ENCODE data around the gene ATP13A2.
"Not testable (repeated sequence)": the region's sequence is repeated elsewhere in the genome, so short reads cannot be mapped to it uniquely, and the experiment has no call there.

The ATP13A2 gene

GRCh38 chr1:16965486-16966067 lies 46.2 kb downstream of the ATP13A2 start:
- in situ Hi-C loops (cut with MboI; ENCODE audit: low sequenced_read_pairs) = no loop called here

- in situ Hi-C loops (cut with MboI; ENCODE audit: low sequenced_read_pairs) = not testable (repeated sequence)
Measured at GRCh38 chr1:16964169-16964568, 47.6 kb downstream of the ATP13A2 start.

GRCh38 chr1:16961297-16962133 lies 50.2 kb downstream of the ATP13A2 start:
- in situ Hi-C loops (cut with MboI; ENCODE audit: low sequenced_read_pairs) = no loop called here

- in situ Hi-C loops (cut with MboI; ENCODE audit: low sequenced_read_pairs) = no loop called here
Measured at GRCh38 chr1:16960560-16961296, 51.0 kb downstream of the ATP13A2 start.

- in situ Hi-C loops (cut with MboI; ENCODE audit: low sequenced_read_pairs) = no loop called here
Measured at GRCh38 chr1:16958475-16958874, 53.3 kb downstream of the ATP13A2 start.

GRCh38 chr1:16957731-16958130 lies 54.0 kb downstream of the ATP13A2 start:
- in situ Hi-C loops (cut with MboI; ENCODE audit: low sequenced_read_pairs) = no loop called here

DNA sequence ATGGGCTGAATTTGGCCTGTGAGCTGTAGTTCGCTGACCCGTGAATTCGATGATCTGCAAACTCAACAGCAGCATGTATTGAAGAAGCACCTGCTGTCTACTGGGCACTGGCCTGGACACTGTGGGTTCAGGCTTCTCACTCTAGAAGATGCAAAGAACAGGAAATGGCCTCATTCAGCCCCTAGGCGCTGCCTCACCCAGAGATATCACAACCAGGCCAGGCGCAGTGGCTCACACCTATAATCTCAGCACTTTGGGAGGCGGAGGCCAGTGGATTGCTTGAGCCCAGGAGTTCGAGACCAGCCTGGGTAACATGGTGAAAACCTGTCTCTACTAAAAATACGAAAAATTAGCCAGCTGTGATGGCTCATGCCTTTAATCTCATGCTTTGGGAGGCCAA lies 55.0 kb downstream of the ATP13A2 start:
- in situ Hi-C loops (cut with MboI; ENCODE audit: low sequenced_read_pairs) = no loop called here

DNA sequence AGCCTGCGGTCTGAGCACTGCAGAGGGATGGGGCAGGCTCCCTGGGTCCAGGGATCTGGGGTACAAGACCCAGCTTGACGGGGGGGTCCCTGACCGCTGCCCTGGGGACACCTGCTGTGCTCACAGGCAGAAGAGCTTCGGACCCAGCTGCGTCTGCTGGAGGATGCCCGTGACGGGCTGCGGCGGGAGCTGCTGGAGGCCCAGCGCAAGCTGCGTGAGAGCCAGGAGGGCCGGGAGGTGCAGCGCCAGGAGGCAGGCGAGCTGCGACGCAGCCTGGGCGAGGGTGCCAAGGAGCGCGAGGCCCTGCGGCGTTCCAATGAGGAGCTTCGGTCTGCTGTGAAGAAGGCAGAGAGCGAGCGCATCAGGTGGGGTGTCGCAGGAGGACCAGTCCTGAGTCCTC lies 56.5 kb downstream of the ATP13A2 start:
- in situ Hi-C loops (cut with MboI; ENCODE audit: low sequenced_read_pairs) = no loop called here

- in situ Hi-C loops (cut with MboI; ENCODE audit: low sequenced_read_pairs) = no loop called here
Measured at GRCh38 chr1:16954579-16954978, 57.1 kb downstream of the ATP13A2 start.

GRCh38 chr1:16952376-16952775 lies 59.4 kb downstream of the ATP13A2 start:
- in situ Hi-C loops (cut with MboI; ENCODE audit: low sequenced_read_pairs) = not testable (repeated sequence)

DNA sequence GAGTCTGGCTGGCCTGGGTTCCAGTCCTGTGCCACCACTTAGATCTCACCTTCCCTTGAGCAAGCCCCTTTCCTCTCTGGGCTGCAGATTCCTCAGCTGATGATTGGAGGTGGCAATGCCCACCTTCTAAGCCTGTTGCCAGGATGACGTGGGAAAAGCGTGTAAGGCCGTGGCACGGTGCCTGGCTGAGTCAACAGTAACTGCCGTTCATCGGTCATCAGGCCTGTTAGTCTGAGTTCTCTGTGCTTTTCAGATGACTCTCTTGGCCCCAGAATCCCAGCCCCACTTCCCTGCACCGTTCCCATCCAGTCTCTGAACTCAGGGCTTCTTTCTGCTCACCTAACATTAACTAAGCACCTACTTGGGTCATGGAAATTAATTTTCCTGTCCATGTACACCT lies 62.7 kb downstream of the ATP13A2 start:
- in situ Hi-C loops (cut with MboI; ENCODE audit: low sequenced_read_pairs) = not testable (repeated sequence)

DNA sequence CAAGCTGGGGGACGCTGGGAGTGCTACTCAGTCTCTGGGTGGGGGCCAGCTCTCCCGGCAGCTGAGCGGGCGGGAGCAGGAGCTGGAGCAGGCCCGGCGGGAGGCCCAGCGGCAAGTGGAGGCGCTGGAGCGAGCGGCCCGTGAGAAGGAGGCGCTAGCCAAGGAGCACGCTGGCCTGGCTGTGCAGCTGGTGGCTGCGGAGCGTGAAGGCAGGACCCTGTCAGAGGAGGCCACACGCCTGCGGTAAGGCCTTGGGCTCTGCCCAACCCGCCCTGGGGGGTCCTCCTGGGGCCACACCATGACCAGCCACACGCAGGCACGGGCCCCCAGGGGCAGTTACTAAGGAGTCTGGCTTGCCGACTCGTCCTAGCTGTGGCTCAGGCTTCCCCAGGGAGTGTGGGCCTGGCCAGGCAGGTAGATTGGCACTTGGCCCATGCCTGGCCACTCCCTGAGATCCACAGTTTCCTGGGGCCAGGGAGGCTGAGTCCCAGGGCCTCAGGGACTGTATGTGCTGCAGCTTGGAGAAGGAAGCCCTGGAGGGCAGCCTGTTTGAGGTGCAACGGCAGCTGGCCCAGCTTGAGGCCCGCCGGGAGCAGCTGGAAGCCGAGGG lies 63.3 kb downstream of the ATP13A2 start:
- in situ Hi-C loops (cut with MboI; ENCODE audit: low sequenced_read_pairs) = not testable (repeated sequence)

DNA sequence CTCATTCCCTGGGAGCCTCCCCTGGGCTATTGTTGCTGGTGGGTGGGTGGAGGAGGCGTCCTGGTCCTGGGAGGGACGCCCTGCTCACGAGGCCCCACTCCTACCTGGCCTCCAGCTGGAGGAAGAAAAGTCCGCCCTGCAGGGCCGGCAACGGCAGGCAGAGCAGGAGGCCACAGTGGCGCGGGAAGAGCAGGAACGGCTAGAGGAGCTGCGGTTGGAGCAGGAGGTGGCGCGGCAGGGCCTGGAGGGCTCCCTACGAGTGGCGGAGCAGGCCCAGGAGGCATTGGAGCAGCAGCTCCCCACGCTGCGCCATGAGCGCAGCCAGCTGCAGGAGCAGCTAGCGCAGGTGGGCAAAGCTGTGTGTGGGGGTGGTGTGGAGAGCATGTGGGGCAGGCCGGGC lies 65.1 kb downstream of the ATP13A2 start:
- in situ Hi-C loops (cut with MboI; ENCODE audit: low sequenced_read_pairs) = no loop called here

DNA sequence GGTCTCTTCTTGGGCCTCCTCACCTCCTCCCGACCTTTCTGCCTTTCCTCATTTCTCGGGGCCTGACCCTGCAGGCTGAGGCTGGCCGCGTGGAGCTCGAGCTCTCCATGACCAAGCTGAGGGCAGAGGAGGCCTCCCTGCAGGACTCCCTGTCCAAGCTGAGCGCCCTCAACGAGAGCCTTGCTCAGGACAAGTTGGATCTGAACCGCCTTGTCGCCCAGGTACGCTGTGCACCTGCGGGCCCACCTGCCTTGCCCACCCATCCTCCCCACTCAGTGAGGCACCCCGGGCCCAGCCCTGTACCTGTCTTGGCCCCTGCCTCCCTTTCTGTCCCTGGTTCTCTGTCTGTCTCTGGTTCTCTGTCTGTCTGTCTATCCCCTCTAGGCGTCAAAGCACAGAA lies 65.5 kb downstream of the ATP13A2 start:
- in situ Hi-C loops (cut with MboI; ENCODE audit: low sequenced_read_pairs) = not testable (repeated sequence)

- in situ Hi-C loops (cut with MboI; ENCODE audit: low sequenced_read_pairs) = not testable (repeated sequence)
Measured at GRCh38 chr1:16945512-16945911, 66.2 kb downstream of the ATP13A2 start.

DNA sequence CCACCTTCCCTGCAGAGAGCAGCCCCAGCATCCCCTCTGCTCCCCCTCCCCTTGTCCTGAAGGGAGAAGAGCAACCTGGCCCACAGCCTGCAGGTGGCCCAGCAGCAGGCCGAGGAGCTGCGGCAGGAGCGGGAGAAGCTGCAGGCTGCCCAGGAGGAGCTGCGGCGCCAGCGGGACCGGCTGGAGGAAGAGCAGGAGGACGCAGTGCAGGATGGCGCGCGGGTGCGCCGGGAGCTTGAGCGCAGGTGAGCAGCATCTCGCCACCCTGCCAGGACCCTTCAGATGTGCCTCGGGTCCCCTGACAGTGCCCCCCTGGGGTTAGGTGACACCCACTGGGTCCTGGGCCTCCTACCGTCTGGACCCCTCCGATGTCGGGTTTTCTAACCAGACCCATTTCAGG lies 67.7 kb downstream of the ATP13A2 start:
- in situ Hi-C loops (cut with MboI; ENCODE audit: low sequenced_read_pairs) = no loop called here

GRCh38 chr1:16939386-16940180 lies 72.1 kb downstream of the ATP13A2 start:
- in situ Hi-C loops (cut with MboI; ENCODE audit: low sequenced_read_pairs) = not testable (repeated sequence)

DNA sequence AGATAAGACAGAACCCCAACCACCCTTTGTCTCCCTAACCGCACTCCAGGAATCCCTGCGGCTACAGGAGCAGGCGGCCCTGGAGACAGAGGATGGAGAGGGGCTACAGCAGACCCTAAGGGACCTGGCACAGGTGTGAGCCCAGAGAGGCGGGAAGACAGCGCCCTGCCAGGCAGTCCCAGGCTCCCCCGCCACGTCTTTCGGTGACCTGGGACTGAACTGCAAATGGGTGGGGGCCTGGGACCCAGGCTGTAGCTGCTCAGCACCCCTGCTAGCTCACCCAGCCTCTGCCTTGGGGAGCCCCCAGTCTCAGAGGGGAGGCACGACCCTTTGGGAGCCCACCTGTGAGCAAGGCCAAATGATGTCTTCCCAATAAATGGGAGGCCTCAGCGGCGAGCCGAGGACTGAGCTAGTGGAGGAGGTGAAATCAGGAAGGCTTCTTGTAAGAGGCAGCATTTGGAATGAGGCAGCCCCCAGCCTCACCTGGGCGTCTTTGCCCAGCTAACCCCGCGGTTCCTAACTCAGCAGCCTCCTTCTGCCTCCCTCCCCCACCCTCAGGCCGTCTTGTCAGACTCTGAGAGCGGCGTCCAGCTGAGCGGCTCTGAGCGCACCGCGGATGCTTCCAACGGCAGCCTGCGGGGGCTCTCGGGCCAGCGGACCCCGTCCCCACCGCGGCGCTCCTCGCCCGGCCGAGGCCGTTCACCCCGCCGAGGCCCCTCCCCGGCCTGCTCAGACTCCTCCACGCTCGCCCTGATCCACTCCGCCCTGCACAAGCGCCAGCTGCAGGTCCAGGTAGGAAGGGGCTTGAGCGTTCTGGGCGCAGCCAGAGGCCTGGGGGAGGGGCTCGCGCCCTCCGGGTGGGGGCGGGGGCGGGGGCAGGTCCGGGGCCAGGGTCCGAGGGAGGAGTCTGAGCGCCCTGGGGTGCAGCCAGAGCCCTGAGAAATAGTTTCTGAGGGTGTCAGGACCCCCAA lies 73.1 kb downstream of the ATP13A2 start:
- in situ Hi-C loops (cut with MboI; ENCODE audit: low sequenced_read_pairs) = no loop called here

DNA sequence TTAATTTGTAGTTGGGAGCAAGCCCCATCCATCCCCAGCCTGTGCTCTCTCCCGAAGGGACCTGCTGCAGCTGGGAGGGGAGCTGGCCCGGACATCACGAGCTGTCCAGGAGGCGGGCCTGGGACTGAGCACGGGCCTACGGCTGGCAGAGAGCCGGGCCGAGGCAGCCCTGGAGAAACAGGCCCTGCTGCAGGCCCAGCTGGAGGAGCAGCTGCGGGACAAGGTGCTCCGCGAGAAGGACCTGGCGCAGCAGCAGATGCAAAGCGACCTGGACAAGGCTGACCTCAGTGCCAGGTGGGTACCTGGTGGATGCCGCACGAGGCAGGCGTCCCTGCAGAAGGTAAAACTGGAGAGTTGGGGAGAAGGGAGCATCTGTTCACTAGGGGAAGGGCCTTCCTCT lies 75.1 kb downstream of the ATP13A2 start:
- in situ Hi-C loops (cut with MboI; ENCODE audit: low sequenced_read_pairs) = not testable (repeated sequence)

Measured in hTERT RPE-1 (cell line).